Osteoblast (primary cell): ENCODE measurements around the gene FAM237B. TPM values are rescaled to one million over a fixed set of nuclear protein-coding genes. Genes with fewer than 3 reads are reported as not detected.

Experiments
- total RNA-seq: library from RNA; depleted of rRNA; stranded (reverse); fragments of >200 nt; gene quantifications from 2 replicates; pipeline ENCODE4 v1.2.3, GENCODE V29; 2012

Gene FAM237B
- total RNA-seq, 1 donor = not detected

Other genes starting within 250 kb of the FAM237B start
- gene STEAP1, start 166.8 kb downstream of the FAM237B start, total RNA-seq = 39.1 and 45.4 TPM in 2 replicates
- gene STEAP2, start 109.6 kb downstream of the FAM237B start, total RNA-seq = 9.8 and 18.6 TPM in 2 replicates
- gene CFAP69, start 76.1 kb downstream of the FAM237B start, total RNA-seq = 5.4 and 8.8 TPM in 2 replicates
- gene GTPBP10, start 25.4 kb upstream of the FAM237B start, total RNA-seq = 21.0 and 21.5 TPM in 2 replicates
- gene CLDN12, start 82.2 kb upstream of the FAM237B start, total RNA-seq = 35.9 and 39.8 TPM in 2 replicates
- not detected in 2 replicates for gene PTTG1IP2, start 148.3 kb upstream of the FAM237B start, total RNA-seq